H54 (cell line): ENCODE data around the gene DCST2.

ENCODE experiments used
- DNase-seq: peaks from one replicate; pipeline ENCODE4 v3.0.0; 2011; ENCODE audit warnings: low spot score, mixed read lengths; ENCODE audit not compliant: insufficient read length
- FAIRE-seq: peaks from 3 replicates; lab custom pipeline; 2011; peaks lifted over from hg19 to GRCh38; lab: Jason Lieb, UNC
- POLR2A ChIP-seq: IDR thresholded peaks from 2 replicates; pipeline ENCODE4 v1.6.1; 2011; ENCODE audit warnings: low read depth, mild to moderate bottlenecking, low read length

DCST2 gene

GRCh38 chr1:154974808-154975408, 58.7 kb downstream of the DCST2 start:
- FAIRE-seq (no peak), DNase-seq (peak; percentile 77)
- TF ChIP-seq POLR2A, result peak; percentile 65; the same call in 1 of the 2 replicates

GRCh38 chr1:154974102-154974807, 59.3 kb downstream of the DCST2 start, which contains the start of gene CKS1B:
Gene CKS1B, plus strand, starts transcription at chr1:154974681. Its CDS starts 65 bp downstream, at chr1:154974746.
- peak; percentile 52 for FAIRE-seq
- TF ChIP-seq POLR2A, result no peak; the same call in 1 of the 2 replicates

GRCh38 chr1:154973344-154974101, 60.1 kb downstream of the DCST2 start:
- FAIRE-seq (peak; percentile 33), DNase-seq (peak; percentile 58)
- peak; percentile 53; the same call in 1 of the 2 replicates for TF ChIP-seq POLR2A

More at GRCh38 chr1:154974102-154974807, 59.3 kb downstream of the DCST2 start, which contains the start of gene CKS1B:
- peak; percentile 86 for DNase-seq

GRCh38 chr1:154972517-154973343, 60.9 kb downstream of the DCST2 start:
- DNase-seq, result peak; percentile 71
- FAIRE-seq, result no peak

GRCh38 chr1:154972213-154972516, 61.4 kb downstream of the DCST2 start:
- no peak for DNase-seq
- TF ChIP-seq POLR2A, result no peak
- FAIRE-seq, result no peak

More at GRCh38 chr1:154972517-154973343, 60.9 kb downstream of the DCST2 start:
- peak; percentile 38; the same call in 1 of the 2 replicates for TF ChIP-seq POLR2A

- FAIRE-seq (no peak), DNase-seq (no peak)
- no peak for TF ChIP-seq POLR2A
Measured at GRCh38 chr1:154971341-154971998, 62.1 kb downstream of the DCST2 start.

- peak; percentile 90 for DNase-seq
- FAIRE-seq, result no peak
- peak; percentile 96 for TF ChIP-seq POLR2A
Measured at GRCh38 chr1:154970631-154971340, 62.8 kb downstream of the DCST2 start, which contains the start of gene SHC1. Gene SHC1, minus strand, starts transcription at chr1:154970747. Its CDS starts 221 bp downstream, at chr1:154970526.

- no peak; the same call in 1 of the 2 replicates for TF ChIP-seq POLR2A
- FAIRE-seq (no peak), DNase-seq (no peak)
Measured at GRCh38 chr1:154969860-154970452, 63.6 kb downstream of the DCST2 start.

GRCh38 chr1:154969246-154969645, 64.3 kb downstream of the DCST2 start:
- DNase-seq (no peak), FAIRE-seq (no peak)
- 0 out of 2 replicates have a peak, but pooled peaks have one; percentile 6 for TF ChIP-seq POLR2A

GRCh38 chr1:154968731-154969130, 64.8 kb downstream of the DCST2 start:
- DNase-seq (no peak), FAIRE-seq (no peak)
- no peak for TF ChIP-seq POLR2A
